Omental fat pad (tissue), 4 donors: ENCODE measurements around the gene MAU2. TPM values are rescaled to one million over a fixed set of nuclear protein-coding genes. Genes with fewer than 3 reads are reported as not detected.
"Not testable (repeated sequence)": the region's sequence is repeated elsewhere in the genome, so short reads cannot be mapped to it uniquely, and the experiment has no call there.

ENCODE experiments used
- ATAC-seq: fragments of 150-250 bp; one replicate; pipeline ENCODE4 v1.9.1; 2016; ENCODE audit warnings: mild to moderate bottlenecking, moderate library complexity; ENCODE audit not compliant: low FRiP score
- DNase-seq: peaks from one replicate; pipeline ENCODE4 v3.0.0-alpha.2; 2019; ENCODE audit warnings: low spot score
- CTCF ChIP-seq, 3 donors: fragments of 450-650 bp; IDR thresholded peaks; one replicate each; pipeline ENCODE4 v1.5.1; 2016 to 2017; ENCODE audit warnings: antibody characterized with exemption in 3 of 3, mild to moderate bottlenecking in 3 of 3, moderate library complexity in 2 of 3
- total RNA-seq, 4 donors: library from RNA; depleted of rRNA; stranded (reverse); fragments of >200 nt; gene quantifications; one replicate each; pipeline ENCODE4 v1.1.0, GENCODE V29; 2016

The MAU2 gene
- total RNA-seq, 4 donors from 2014 or later = 27.6 to 78.5 (median 44.3) TPM

GRCh38 chr19:19366434-19367396 lies 46.1 kb downstream of the MAU2 start:
- ATAC-seq (peak; percentile 77), DNase-seq (no peak)
- TF ChIP-seq CTCF (IDR thresholded peaks at IDR 0.05) = peak in 2 of 3 donors; percentile 49 to 92

DNA sequence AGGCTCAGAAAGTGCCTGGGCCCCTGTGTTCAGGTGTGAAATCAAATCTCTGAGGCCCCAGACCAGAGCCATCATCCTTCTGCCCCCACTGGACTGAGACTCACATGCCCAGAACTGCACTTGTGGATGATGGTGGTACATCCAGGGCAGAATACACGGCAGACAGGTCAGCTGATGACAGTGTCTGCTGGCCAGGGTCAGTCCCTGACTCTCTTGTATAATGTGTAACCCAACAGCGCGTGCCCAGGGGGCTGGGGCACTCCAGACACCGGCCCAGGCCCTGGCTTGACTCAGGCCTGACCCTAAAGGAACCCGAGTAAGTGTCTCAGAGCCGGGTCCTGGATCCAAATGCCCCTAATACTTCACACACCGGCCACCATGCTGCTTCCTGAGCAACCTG lies 47.5 kb downstream of the MAU2 start:
- ATAC-seq = no peak
- no peak for DNase-seq
- no peak for TF ChIP-seq CTCF (IDR thresholded peaks at IDR 0.05)

- ATAC-seq (no peak), DNase-seq (no peak)
- no peak for TF ChIP-seq CTCF (IDR thresholded peaks at IDR 0.05)
Measured at GRCh38 chr19:19371059-19371458, 50.4 kb downstream of the MAU2 start.

- no peak for TF ChIP-seq CTCF (IDR thresholded peaks at IDR 0.05)
- DNase-seq = no peak
Measured at GRCh38 chr19:19372656-19373416, 52.2 kb downstream of the MAU2 start.

GRCh38 chr19:19379527-19379926 lies 58.9 kb downstream of the MAU2 start:
- no peak for TF ChIP-seq CTCF (IDR thresholded peaks at IDR 0.05)

More at GRCh38 chr19:19372656-19373416, 52.2 kb downstream of the MAU2 start:
- ATAC-seq = peak; percentile 74

DNA sequence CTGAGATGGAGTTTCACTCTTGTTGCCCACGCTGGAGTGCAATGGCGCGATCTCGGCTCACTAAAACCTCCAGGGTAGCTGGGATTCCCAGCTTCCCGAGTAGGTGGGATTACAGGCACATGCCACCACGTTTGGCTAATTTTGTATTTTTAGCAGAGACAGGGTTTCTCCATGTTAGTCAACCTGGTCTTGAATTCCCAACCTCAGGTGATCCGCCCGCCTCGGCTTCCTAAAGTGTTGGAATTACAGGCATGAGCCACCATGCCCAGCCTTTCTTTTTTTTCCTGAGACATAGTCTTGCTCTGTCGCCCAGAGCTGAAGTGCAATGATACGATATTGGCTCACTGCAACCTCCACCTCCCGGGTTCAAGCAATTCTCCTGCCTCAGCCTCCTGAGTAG lies 59.7 kb downstream of the MAU2 start:
- not testable (repeated sequence) for DNase-seq, ATAC-seq

More at GRCh38 chr19:19379527-19379926, 58.9 kb downstream of the MAU2 start:
- peak; percentile 55 for ATAC-seq
- DNase-seq = no peak
